NCI-H1694 treated with DMSO at 0.1 percent for 48 hours (cell line): ENCODE measurements around the gene NPAS3.

Experiments
- DNase-seq: peaks from one replicate; lab custom pipeline; 2025; lab: John Stamatoyannopoulos, UW

The NPAS3 gene

GRCh38 chr14:33836900-33837577 lies 898.4 kb downstream of the NPAS3 start:
- DNase-seq = no peak

- DNase-seq = no peak
These were observed 899.4 kb downstream of the NPAS3 start for GRCh38 chr14:33837943-33838683.

GRCh38 chr14:33839193-33840076 lies 900.8 kb downstream of the NPAS3 start:
- peak; percentile 76 for DNase-seq

- no peak for DNase-seq
These were observed 902.1 kb downstream of the NPAS3 start for GRCh38 chr14:33840797-33841196.

GRCh38 chr14:33842299-33842698 lies 903.6 kb downstream of the NPAS3 start:
- DNase-seq = no peak

GRCh38 chr14:33844118-33844517 lies 905.4 kb downstream of the NPAS3 start:
- no peak for DNase-seq

GRCh38 chr14:33846100-33846824 lies 907.6 kb downstream of the NPAS3 start:
- no peak for DNase-seq

GRCh38 chr14:33847066-33847465 lies 908.4 kb downstream of the NPAS3 start:
- DNase-seq = no peak

- DNase-seq = no peak
These were observed 909.3 kb downstream of the NPAS3 start for GRCh38 chr14:33848009-33848408.

GRCh38 chr14:33848706-33849454 lies 910.2 kb downstream of the NPAS3 start:
- peak; percentile 77 for DNase-seq

GRCh38 chr14:33849455-33849801 lies 910.7 kb downstream of the NPAS3 start:
- no peak for DNase-seq

- no peak for DNase-seq
These were observed 912.1 kb downstream of the NPAS3 start for GRCh38 chr14:33850826-33851225.

GRCh38 chr14:33851366-33851765 lies 912.7 kb downstream of the NPAS3 start:
- DNase-seq = no peak

- DNase-seq = no peak
These were observed 913.3 kb downstream of the NPAS3 start for GRCh38 chr14:33851931-33852330.
